HG03575 (cell line): ENCODE measurements around the gene SNX27.

ENCODE experiments used
- ATAC-seq: cut with Tn5 transposase; IDR thresholded peaks from one replicate; pipeline ENCODE4 v1.9.1; 2021; ENCODE audit not compliant: unreplicated experiment, insufficient number of reproducible peaks, low FRiP score; ENCODE audit errors: extremely low read depth

Gene SNX27

DNA sequence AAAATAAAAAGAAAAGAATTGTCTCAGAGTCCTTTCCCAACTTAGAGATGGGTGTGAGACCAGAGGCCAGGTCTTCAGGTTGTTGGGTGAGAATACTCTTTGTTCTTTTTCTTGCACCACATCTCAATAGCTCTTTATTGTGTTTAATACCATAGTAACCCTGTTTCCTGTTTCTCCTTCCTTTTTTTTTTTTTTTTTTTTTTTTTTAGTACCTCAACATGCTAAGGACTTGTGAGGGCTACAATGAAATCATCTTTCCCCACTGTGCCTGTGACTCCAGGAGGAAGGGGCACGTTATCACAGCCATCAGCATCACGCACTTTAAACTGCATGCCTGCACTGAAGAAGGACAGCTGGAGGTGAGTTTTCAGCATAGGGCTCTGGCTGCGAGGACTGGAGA, 80.4 kb downstream of the SNX27 start:
- no peak for ATAC-seq

DNA sequence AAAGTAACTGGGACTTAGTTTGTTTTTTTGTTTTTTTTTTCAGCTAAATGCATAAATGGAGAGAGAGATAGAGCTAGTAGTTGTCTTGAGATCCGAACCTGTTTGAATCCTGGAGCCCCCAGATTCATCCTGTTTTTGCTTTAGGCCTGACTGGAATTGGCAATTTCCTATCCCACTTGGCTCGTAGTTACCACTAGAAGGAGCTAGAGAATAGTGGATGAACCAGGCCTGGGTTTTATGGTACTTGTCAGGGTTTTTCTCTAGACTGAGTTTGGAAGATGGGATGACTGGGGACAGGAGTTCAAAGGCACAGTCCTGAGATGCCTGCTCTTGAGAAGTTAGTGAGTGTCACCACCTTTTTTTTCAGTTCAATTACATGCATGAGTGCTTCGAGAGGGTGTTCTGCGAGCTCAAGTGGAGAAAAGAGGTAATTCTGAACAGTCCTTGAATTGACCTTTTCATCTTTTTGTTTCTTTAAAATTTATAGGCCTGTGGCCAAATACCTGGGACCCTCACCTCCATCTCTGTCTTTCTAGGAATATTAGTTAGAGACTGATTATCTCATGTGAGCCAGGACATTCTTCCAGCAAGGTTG, 81.3 kb downstream of the SNX27 start:
- ATAC-seq, result no peak

DNA sequence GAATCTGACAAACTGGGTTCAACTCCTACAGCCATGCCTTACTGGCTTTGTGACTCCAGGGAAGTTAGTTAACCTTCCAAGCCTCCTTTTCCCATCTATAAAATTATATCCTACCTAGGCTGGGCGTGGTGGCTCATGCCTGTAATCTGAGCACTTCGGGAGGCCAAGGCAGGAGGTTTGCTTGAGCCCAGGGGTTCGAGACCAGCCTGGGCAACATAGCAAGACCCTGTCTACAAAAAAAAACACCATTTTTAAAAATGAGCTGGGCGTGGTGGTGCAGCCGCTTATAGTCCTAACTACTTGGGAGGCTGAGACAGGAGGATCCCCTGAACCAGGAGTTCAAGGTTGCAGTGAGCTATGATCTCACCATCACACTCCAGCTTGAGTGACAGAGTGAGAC, 89.7 kb downstream of the SNX27 start:
- no peak for ATAC-seq

DNA sequence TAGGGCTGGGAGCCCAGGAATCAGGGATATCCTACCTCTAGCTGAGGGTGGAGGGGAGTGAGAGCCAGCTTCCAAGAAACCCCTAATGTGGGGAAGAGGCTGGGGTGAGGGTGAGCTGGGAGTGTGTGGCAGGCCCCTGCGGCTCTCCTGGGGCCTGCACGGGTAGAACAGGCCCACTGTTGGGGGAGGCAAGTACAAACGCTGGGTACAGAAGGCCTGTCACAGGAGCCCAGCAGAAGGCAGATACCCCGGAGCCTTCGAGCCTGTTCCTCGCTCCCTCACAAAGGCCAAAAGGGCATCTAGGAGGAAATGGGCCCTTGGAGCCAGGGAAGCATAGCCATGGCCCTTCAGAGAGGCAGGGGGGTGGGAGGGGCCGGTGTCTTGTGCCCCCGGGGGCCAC, 91.1 kb downstream of the SNX27 start:
- ATAC-seq, result no peak

DNA sequence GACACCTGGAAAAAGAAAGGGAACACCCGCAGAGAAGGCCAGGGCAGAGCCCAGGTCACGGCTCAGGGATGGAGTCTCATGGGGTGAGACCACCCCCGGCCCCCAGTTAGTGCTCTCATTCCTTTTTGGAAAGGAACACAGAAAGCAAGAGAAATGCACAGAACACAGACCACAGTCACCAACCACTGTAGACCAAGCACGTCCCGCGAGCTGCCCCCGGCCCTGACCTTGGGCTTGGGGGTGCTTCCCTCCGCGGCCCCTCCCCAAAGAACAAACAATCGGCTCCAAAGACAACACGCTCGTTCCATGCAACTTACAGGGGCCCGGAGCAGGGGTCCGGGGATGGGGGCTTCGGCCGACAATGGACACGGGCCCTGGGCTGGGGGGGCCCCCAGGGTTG, 92.0 kb downstream of the SNX27 start:
- no peak for ATAC-seq

DNA sequence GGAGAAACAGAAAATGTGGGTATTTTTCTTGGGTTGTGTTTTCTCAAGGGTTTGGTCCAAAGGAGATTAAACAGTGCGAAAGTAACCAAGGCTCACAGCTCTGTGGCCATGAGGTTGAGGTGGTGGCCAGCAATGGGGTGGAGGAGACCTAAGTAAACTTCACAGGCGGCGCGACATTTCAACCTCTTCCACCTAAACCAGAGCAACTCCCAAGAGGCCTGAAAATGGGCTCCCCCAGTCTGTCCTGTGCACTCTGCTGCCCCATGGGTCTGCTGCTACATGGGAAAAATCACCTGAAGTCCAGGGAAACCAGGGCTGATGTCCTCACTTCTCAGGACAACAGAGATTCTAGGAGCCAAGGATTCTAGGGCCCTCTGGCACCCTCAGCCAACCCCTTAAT, 92.4 kb downstream of the SNX27 start:
- ATAC-seq, result no peak

DNA sequence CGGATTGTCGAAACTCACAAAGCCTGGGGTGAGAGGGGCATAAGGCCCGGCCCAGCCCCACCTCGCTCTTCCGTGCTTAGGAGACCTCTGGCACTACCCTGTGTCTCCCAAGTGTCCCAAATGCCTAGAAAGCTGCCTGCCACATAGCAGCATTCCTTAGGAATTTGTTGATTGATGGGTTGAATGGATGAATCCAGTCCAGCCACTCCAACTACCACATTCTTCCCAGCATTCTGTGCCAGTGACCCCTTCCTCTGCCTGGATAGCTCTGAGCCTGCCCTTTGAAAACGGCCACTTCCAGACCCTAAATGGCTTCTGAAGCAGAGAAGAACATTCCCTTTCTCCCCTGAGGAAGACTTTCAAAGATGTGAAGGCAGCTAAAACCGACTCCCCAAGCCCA, 93.3 kb downstream of the SNX27 start:
- ATAC-seq, result no peak

DNA sequence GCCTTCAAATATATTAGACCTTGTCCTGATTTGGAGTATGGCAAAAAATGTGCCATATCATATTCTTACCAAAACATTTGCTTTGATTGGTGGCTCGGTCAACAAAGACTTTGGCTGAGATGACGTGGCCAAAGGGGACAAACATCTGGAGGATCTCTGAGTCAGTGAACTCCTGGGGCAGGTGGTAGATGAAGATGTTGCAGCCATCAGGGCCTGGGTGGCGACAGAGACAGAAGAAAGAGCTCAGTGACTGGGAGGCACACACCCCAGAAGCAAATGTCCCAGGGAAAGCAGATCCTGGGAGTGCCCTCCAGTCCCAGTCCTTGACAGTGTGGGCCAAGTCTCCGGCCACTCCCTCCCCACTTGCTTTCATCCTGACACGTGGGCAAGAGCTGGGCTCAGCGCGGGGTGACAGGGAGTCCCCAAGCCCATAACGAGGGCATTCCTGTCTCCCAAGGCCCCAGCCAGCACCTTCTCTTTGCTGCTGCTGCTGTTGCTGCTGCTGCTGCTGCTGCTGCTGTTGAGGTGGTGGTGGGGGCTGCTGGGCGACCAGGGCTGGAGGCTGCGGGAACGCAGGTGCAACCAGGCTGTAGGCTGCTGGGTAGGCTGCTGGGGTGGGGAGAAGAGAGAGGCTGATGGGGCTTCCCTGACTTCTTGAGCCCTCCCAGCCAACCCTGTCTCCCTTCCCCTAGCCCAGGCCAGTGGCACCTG, 94.1 kb downstream of the SNX27 start:
- ATAC-seq, result no peak

DNA sequence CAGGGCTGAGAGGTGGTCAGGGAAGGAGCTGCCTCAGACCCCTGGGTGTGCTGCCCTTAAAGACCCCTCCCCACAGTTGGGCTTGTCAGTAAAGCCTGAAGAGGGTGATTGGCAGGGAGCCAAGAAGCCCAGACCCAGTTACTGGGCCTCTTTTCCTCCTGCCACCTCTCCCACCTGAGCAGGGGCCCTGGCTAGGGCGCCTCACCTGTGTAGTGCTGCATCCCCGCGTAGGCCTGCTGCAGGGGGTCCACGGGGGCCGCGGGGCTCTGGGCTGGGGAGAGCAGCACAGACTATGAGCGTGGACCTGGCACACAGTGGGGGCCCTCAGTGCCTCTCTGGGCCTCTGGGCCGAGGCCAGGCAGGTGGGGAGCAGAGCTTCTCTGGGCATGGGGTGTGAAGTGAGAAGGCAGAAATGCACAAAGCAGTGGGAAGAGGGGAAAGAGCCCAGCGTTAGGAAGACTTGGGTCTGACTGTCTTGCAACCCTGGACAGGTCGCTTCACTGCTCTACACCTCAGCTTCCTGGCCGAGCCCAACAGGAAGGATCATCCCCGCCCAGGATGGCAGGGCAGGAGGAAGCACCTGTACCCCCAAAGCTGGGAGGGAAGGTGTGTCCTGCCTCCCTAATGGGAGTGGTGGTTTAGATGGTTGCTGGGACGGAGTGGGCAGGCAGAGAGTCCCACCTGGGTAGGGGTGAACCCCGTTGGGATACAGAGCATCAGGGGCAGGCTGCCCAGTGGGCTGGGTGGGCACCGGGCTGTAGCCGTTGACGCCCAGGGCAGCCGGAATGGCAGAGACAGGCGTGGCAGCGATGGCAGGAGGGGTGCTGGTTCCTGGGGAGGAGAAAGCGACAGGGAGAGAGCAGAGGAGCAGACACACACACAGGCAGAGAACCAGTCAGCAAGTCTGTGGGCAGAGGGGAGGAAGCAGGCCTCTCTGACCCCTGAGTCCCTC, 94.9 kb downstream of the SNX27 start:
- no peak for ATAC-seq

DNA sequence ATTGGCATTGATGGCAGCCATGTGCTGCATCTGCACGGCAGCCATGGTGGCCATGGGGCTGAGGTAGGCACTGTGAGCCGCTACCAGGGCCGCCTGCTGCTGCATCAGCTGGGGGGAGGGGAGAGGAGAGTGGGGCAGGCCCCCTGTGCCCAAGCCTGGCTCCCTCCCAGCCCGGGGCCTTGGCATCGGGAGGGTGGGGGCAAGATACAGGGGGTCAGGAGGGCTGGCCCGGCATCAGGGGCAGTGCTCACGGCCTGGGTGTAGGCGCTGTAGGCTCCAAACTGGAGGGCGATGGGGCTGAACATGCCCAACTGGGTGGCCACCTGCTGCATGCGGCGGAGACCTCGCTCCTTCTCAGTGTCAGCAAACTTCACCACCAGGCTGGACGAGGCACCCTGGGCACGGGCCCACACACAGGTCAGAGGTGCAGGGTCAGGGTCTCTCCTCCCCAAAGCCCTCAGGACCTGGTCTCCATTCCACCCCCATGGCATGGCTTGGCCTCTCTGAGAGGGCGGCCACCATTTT, 95.8 kb downstream of the SNX27 start:
- no peak for ATAC-seq

DNA sequence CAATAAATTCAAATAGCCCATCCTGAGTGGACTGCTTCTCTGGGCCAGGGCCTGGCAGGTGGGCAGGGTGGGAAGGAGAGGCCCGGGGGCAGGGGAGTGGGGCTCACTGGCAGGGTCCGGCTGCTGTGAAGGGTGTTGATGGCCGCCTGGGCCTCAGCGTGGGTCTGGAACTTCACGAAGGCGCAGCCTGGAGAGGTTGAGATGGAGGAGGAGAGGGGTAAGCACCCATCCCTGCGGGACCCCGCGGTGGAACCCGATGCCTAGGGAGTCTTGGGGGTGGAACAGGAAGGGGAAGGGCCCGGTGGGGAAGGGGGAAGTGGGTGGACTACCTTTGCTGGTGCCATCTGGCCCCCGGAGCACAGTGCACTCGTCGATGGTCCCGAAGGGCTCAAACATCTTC, 97.0 kb downstream of the SNX27 start:
- no peak for ATAC-seq

DNA sequence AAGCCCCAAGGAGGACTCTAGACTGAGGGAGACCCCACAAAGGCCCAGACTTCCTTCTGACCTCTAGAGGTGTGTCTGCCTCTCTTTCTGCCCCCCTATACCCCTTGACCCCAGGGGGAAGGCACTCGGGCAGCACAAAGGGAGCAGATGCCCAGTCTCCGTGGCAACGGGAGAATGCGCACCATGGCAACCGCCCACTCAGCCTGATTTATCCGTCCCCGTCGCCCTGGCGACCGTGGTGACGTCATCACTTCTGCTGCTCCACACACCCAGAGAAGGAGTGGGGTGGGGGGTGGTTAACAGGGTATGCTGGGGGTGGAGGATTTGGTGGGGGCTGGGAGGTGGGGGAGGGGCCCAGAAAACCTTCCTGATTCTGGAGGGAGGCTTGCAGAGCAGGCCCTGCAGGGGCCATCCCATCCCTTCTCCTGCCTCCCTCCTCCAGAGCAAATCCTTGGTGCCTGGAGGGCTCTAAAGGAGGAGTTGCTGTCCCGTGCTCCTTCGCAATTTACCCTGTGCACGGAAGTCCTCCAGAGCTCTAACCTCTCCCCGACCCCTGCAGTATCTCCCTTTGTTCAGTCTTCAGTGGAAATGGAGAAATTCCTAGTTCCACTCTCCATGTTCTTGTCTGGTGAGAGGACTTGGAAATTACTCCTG, 98.5 kb downstream of the SNX27 start:
- ATAC-seq, result no peak

DNA sequence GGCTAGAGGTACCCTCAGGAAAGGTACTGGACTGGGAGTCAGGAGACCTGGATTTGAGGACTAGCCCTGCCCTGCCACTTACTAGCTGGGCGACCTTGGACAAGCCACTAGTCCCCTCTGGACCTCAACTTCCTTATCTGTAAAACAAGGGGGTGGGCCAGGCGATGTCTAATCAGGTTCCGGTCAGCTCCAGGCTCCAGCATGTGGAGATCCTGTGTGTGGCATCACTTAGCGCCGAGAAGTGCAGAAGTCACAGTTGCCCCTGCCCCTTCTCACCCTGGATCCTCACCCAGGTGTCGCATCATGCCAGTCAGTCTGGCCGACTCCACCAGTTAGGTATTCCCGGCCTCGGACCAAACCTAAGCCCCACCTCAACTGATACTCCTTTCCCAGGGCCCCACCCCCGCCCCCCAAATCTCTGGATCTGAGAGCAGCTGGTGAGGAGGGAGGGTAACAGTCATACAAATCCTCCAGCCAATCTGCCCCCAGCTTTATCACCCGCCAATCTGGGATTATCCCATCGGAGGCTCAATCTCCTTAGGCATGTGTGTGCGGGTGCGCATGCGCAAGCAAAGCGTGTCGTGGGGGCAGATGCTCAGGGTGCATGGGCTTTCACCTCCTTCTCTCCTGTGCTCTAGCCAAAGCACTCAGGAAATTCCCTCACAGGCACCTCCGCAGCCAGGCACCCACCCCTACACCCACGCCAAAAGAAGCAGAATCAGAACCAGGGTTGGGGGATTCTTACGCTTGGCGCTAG, 99.4 kb downstream of the SNX27 start:
- ATAC-seq, result no peak

DNA sequence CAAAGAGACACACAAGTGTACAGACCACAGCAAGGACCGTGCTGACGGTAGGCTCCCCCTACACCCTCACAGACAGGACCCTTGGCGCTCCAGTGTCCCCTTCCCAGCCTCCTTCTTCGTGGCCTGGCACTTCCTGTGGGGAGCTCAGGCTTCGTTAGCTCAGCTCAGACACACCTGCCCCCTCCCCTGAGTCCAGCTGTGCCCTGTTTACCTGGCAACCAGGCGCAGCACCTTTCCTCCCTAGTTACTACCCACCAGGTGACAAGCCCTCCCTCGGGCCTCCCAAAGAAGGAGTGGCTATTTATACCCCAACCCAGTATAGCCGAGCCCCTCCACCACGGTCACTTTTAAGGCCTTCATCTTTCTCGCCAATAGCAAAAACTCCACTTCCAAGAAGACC, 100.1 kb downstream of the SNX27 start:
- no peak for ATAC-seq

DNA sequence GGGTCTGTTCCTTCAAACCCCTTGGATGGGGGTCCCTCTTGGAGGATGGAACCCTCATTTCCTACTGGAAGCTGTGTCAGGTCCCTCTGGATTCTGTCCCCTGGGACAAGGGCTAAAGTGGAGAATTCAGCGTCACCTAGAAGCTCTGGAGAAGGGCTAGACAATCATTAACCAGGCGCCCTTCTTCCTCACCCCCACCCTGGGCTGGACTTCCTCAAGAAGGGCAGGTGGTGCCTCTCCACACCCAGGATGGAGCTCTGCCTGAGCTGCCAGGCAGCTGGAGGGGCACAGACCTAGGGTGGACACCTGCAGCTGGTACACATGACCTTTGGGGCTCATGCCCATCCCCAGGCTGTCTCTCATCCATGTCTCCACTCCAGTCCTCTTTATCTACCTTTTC, 101.2 kb downstream of the SNX27 start:
- no peak for ATAC-seq

DNA sequence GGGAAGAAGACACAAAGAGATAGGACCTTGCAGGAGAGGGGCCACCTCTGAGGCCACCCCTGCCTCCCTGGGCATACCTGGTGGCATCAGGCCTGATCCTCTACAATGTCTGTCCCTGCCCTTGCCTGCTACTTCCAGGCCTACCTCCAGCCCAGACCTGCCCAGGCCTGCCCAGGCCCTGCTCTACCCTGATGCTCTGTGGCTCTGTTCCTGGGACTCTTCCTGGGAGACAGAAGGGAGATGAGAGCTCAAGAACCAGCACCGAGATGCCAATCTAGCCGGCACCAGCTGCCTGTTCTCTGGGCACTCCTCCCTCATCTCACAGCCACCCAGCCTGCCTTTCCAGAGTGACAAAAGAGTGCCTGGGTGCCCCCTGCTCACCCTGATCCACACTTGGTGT, 102.0 kb downstream of the SNX27 start:
- ATAC-seq, result no peak

DNA sequence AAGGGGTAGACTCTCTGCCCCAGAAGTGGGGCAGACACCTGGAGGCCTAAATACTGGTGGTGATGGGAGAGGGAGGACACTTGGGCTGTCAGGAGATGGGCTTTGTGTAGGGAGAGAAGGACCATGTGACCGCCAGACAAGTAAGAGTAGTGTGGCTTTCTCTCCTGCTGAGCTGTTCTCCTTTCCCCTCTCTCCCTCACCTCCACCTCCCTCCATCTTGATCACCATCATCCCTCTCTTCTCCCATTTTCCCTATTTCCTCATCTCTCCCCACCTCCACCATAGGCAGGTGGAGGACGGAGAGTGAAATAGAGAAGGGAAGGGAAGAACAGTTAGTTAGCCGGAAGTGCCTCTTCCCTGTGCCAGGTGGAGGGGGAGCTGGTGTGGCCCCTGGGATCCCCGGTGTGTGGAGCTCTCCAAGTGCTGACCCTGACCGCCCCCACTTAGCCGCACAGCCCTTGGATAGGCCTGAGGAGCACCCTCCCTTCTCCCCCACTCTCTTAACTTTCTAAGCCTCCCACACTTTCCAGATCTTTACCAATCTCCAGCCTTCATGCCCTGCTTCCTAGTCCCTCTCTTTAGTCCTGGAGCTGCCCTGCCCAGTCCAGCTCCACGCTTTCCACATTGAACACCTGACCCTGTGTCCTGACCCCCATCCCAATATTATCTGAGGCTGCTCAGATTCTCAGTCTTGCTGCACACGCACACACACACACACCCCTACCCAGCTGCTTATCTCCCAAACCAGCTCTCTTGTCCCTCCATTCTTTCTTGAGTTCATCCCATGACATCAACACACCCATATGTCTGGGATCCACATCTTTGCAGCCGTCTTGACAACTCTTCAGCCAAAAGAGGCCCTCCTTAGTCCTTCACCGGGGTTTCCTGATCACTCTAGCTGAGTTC, 103.2 kb downstream of the SNX27 start:
- ATAC-seq, result no peak
